ENCODE results near the gene MKS1.

The MKS1 gene

DNA sequence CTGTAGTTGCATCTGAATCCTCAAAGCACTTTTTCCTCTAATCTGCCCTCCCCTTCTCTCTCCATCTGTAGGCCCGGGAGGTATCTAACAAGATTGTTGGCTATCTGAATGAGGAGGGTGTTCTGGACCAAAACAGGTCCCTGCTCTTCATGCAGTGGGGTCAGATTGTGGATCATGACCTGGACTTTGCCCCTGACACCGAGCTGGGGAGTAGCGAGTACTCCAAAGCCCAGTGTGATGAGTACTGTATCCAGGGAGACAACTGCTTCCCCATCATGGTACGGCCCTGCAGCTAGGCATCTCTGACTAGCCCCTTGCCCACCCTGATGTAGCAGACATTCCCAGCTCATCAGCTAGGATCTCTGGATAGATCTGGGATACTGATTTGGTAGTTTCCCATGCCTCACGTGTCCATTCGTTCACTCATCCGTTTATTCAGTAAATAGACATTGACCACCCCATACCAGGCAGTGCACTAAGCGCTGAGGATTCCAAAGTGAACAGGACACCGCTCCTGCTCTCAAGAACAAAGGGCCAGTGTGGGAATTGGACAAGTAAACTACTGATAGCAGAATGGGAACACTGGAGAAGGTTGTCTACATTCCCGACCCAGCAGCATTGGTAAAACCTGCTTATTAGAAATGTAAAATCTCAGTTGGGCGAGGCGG, 31.4 kb upstream of the MKS1 start:
- TF ChIP-seq, protein P1, sequence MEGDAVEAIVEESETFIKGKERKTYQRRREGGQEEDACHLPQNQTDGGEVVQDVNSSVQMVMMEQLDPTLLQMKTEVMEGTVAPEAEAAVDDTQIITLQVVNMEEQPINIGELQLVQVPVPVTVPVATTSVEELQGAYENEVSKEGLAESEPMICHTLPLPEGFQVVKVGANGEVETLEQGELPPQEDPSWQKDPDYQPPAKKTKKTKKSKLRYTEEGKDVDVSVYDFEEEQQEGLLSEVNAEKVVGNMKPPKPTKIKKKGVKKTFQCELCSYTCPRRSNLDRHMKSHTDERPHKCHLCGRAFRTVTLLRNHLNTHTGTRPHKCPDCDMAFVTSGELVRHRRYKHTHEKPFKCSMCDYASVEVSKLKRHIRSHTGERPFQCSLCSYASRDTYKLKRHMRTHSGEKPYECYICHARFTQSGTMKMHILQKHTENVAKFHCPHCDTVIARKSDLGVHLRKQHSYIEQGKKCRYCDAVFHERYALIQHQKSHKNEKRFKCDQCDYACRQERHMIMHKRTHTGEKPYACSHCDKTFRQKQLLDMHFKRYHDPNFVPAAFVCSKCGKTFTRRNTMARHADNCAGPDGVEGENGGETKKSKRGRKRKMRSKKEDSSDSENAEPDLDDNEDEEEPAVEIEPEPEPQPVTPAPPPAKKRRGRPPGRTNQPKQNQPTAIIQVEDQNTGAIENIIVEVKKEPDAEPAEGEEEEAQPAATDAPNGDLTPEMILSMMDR (IDR thresholded peaks at IDR 0.05; ENCODE audit: low read depth, low read length), result no peak
- H3K4me3 ChIP-seq (replicated peaks in 1 of 2; ENCODE audit: low read depth in 2 of 2, low read length in 2 of 2), result no peak overlapping the region
- no peak for DNase-seq (ENCODE audit: low read depth in 2 of 2)

DNA sequence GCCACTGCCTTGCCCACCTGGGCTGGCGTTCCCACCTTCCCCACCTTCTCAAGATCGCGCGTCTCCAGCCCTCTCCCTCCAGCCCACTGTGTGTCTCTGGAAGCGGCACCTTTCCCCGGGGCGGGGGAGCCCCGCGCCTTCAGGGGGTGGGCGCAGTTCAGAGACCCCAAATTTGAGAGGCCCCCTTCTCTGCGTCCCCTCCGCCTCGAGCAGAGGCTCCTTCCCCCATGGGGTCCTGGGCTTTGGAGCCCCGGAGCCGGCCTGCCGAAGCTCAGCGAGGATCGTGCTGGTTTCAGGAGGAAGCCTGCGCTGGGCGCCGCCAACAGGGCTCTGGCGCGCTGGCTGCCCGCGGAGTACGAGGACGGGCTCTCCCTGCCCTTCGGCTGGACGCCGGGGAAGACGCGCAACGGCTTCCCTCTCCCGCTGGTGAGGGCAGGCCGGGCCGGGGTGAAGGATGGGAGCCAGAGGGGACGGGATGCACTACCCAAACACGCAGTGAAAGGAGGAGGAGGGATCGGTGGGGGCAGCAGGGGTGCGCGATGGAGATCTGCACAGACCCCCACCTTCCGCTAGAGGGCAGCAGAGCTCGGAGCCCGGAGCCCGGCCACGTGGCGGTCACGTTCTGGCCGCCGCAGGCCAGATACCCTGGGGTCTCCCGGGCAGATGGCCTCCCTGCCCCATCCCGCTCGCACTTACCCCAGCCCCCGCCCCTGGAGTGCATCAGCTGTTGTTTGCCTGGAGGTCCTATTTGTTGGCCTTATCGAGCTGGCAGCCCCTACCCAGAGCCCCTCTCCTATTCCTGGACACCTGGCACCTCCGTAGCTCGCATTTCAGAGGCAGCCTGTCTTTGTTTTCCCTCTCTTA, 30.4 kb upstream of the MKS1 start:
- TF ChIP-seq, protein P1 (IDR thresholded peaks at IDR 0.05; ENCODE audit: low read depth, low read length), result peak; percentile 90
- H3K4me3 ChIP-seq (replicated peaks in 1 of 2; ENCODE audit: low read depth in 2 of 2, low read length in 2 of 2), result peak overlapping the region; percentile 37 to 53
- DNase-seq (ENCODE audit: low read depth in 2 of 2), result peak; percentile 51 to 57

DNA sequence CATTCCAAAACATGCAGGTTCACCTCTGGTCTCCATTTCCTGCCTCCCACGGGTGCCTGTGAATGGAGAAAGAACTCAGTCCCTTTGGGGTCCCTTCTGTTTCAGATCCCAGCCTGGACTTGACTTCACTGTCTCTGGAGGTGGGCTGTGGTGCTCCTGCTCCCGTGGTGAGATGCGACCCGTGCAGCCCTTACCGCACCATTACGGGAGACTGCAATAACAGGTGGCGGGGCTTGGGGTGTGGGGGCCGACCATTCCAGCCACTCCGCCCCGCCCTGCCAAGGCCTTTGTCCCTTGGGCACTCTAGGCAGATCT, 29.9 kb upstream of the MKS1 start:
- DNase-seq (ENCODE audit: low read depth in 2 of 2), result no peak
- TF ChIP-seq, protein P1 (IDR thresholded peaks at IDR 0.05; ENCODE audit: low read depth, low read length), result no peak
- H3K4me3 ChIP-seq (replicated peaks in 1 of 2; ENCODE audit: low read depth in 2 of 2, low read length in 2 of 2), result peak overlapping the region; percentile 37 to 53

DNA sequence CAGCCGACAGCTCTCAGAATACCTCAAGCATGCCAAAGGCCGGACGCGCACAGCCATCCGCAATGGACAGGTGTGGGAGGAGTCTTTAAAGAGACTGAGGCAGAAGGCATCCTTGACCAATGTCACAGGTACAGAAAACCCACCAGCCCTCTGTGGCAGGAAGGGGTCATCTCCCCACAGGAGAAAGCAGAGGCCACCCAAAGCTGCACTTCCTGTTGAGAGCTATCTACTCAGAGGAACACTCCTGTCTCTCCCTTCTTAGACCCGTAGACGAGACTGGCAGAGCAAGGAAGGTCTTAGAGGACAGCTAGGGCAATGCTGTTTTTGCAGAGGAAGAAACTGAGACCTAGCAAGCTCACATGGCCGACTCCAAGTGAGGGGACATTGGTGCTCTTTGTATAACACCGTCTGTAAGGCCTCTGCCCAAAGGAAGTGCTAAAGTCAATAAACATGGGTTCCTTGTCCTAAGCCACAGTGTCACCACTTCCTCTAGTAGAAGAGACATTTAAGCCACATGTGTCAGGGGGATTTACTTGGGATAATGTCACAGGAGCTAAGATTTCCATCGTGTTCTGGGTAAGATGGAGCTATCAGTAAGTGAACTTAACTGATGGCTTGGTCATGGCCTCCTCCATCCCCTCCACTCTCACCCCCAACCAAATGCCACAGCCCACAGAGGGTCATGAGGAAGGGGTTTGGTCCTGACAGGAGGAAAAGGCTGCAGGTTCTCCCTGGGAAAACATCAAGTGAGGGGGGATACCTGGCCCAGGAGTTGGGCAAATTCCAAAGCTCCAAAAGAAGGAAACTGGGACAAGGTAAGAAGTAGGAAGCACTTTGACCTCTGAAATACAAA, 28.7 kb upstream of the MKS1 start:
- H3K4me3 ChIP-seq (replicated peaks in 1 of 2; ENCODE audit: low read depth in 2 of 2, low read length in 2 of 2), result no peak overlapping the region
- DNase-seq (ENCODE audit: low read depth in 2 of 2), result no peak
- TF ChIP-seq, protein P1 (IDR thresholded peaks at IDR 0.05; ENCODE audit: low read depth, low read length), result no peak

DNA sequence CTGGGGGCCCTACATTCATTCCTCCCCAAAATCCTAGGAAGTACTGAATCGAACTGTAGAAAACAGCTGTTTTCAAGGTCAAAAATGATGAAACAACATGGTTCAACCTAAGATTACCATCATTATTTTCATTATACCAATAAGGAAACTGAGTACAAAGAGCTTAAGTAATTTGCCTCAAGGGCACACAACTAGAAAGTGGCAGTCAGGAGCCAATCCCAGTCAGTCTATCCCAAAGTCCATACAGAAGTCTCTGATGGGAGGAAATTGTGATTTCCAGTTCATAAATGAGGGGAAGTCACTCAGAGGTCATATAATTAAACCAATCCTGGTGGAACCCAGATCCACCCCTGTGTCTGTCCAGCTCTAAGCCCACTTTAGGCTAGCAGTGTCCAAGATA, 27.7 kb upstream of the MKS1 start:
- TF ChIP-seq, protein P1 (IDR thresholded peaks at IDR 0.05; ENCODE audit: low read depth, low read length), result no peak
- H3K4me3 ChIP-seq (replicated peaks in 1 of 2; ENCODE audit: low read depth in 2 of 2, low read length in 2 of 2), result no peak overlapping the region
- no peak for DNase-seq (ENCODE audit: low read depth in 2 of 2)

DNA sequence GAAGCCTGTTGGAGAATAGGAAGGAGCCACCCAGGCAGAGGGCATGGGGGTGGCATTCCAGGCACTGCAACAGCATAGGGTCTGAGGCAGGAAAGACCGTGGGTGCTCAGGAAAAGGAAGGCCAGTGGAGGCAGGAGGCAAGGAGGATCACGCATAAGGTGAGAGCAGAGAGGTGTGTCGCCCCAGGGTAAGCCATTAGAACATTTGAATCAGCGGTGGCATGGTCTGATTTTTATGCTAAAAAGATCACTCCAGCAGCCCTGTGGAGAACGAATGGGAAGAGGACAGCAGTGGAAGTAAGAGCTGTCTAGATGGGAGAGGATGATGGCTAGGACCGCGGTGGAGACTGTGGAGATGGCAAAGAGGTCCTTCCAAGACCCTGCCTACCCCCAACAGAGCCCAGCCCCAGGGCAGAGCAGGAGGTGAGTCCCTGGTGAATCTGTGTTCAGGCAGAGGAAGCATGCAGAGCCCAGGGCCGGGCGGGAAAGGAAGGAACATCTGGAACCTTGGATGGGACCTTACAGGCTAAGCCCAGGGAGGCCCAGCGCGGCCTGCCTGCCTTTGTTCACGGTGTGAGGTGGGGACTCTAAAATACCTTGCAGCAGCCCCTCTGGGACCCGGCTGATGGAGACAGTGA, 27.2 kb upstream of the MKS1 start:
- H3K4me3 ChIP-seq (replicated peaks in 1 of 2; ENCODE audit: low read depth in 2 of 2, low read length in 2 of 2), result no peak overlapping the region
- TF ChIP-seq, protein P1 (IDR thresholded peaks at IDR 0.05; ENCODE audit: low read depth, low read length), result no peak
- no peak for DNase-seq (ENCODE audit: low read depth in 2 of 2)

All from cardiac fibroblast (primary cell).